GM12878 (cell line): ENCODE results near the gene NUP214. TPM values are rescaled to one million over a fixed set of nuclear protein-coding genes. Genes with fewer than 3 reads are reported as not detected.
A peak's percentile ranks its signal among the peaks of the same experiment; 100 is the strongest.

ENCODE experiments used
- ATAC-seq: fragments of 200-7000 bp; cut with Tn5 transposase; 3 replicates; pipeline ENCODE4 v1.9.1; 2020; ENCODE audit warnings: mild to moderate bottlenecking, moderate library complexity
- BruUV-seq: library from RNA; stranded (reverse); fragments of 400-500 nt; replicated peaks from 2 replicates; lab custom pipeline; 2021; lab: Mats Ljungman, UMichigan
- CTCF ChIA-PET: fragments of 300-600 bp; sonication (Branson Sonifier 250); formaldehyde crosslinking; extraction: SDS; loops from one replicate; lab custom pipeline; 2021; ENCODE audit warnings: inconsistent platforms; lab: Yijun Ruan, JAX
- POLR2A ChIA-PET: fragments of 350-600 bp; formaldehyde crosslinking; extraction: SDS; loops from one replicate; lab custom pipeline; 2021; ENCODE audit warnings: inconsistent platforms; lab: Charles Lee
- RAD21 ChIA-PET: fragments of 300-600 bp; sonication (Branson Sonifier 250); formaldehyde crosslinking; loops from one replicate; lab custom pipeline; 2023; ENCODE audit warnings: antibody characterized with exemption; ENCODE audit not compliant: unreplicated experiment; lab: Charles Lee
- SMC1A ChIA-PET: fragments of 300-600 bp; sonication (Branson Sonifier 250); formaldehyde crosslinking; loops from one replicate; lab custom pipeline; 2023; ENCODE audit not compliant: unreplicated experiment, uncharacterized antibody; lab: Charles Lee
- DNase-seq: peaks from one replicate; pipeline ENCODE4 v3.0.0-alpha.2; 2011; ENCODE audit warnings: low read depth, low spot score
- FAIRE-seq: peaks from 3 replicates; lab custom pipeline; 2011; peaks lifted over from hg19 to GRCh38; lab: Jason Lieb, UNC
- H2AFZ ChIP-seq: 2 replicates; pipeline ENCODE4 v1.6.0; 2011; ENCODE audit warnings: low read depth, low read length, control low read depth; ENCODE audit not compliant: control insufficient read depth
- H3K27ac ChIP-seq: 2 replicates; pipeline ENCODE4 v1.5.1; 2011; ENCODE audit warnings: control low read depth; ENCODE audit not compliant: control insufficient read depth, insufficient read depth
- H3K27me3 ChIP-seq, 2 experiments: replicated peaks in 1 of 2; 2 replicates each; pipeline versions ENCODE4 v1.6.0 to v1.6.1; 2011; ENCODE audit warnings: low read length in 1 of 2; ENCODE audit not compliant: control insufficient read depth in 2 of 2, insufficient read depth in 2 of 2
- H3K36me3 ChIP-seq, 2 experiments: 2 replicates each; pipeline ENCODE4 v1.5.1; 2011; ENCODE audit warnings: low read length in 1 of 2; ENCODE audit not compliant: control insufficient read depth in 2 of 2, insufficient read depth in 2 of 2
- H3K4me1 ChIP-seq: 2 replicates; pipeline ENCODE4 v1.6.1; 2011; ENCODE audit warnings: mild to moderate bottlenecking, low read length, moderate library complexity, mixed read lengths; ENCODE audit not compliant: control insufficient read depth, insufficient read depth
- H3K4me2 ChIP-seq: 2 replicates; pipeline ENCODE4 v1.6.0; 2011; ENCODE audit warnings: control low read depth; ENCODE audit not compliant: control insufficient read depth, insufficient read depth
- H3K4me3 ChIP-seq: fragments of 200-600 bp; sonication (generic); 2 replicates; pipeline ENCODE4 v1.5.1; 2016
- H3K79me2 ChIP-seq: 2 replicates; pipeline ENCODE4 v1.6.0; 2011; ENCODE audit warnings: low read length; ENCODE audit not compliant: control insufficient read depth, insufficient read depth
- H3K9ac ChIP-seq: 2 replicates; pipeline ENCODE4 v1.8.0; 2011; ENCODE audit warnings: low read length, control low read depth, mixed read lengths; ENCODE audit not compliant: control insufficient read depth, insufficient read depth
- H3K9me3 ChIP-seq: replicated peaks from 3 replicates; pipeline ENCODE4 v1.5.1; 2011; ENCODE audit warnings: mild to moderate bottlenecking, low read length; ENCODE audit not compliant: control insufficient read depth, insufficient read depth
- H4K20me1 ChIP-seq: 2 replicates; pipeline ENCODE4 v1.6.0; 2011; ENCODE audit not compliant: control insufficient read depth, insufficient read depth
- CBX5 ChIP-seq: sonication (generic); IDR thresholded peaks from 2 replicates; pipeline ENCODE4 v1.6.1; 2016; ENCODE audit warnings: low read depth, moderate library complexity, mild to moderate bottlenecking, inconsistent platforms
- EED ChIP-seq: sonication (generic); IDR thresholded peaks from 2 replicates; pipeline ENCODE4 v1.6.1; 2016; ENCODE audit warnings: antibody characterized with exemption, low read depth
- ELK1 ChIP-seq: IDR thresholded peaks from 2 replicates; pipeline ENCODE4 v1.6.1; 2012; ENCODE audit warnings: low read depth, low read length, improper control_type of control experiment
- GATAD2B ChIP-seq: fragments of 450-650 bp; conservative IDR thresholded peaks from 2 replicates; pipeline ENCODE4 v1.6.1; 2017; ENCODE audit warnings: low read depth, mild to moderate bottlenecking, moderate library complexity
- HCFC1 ChIP-seq: fragments of 150-350 bp; IDR thresholded peaks from 2 replicates; pipeline ENCODE4 v1.6.1; 2014; ENCODE audit warnings: low read length
- IKZF1 ChIP-seq: fragments of 450-650 bp; conservative IDR thresholded peaks from 2 replicates; pipeline ENCODE4 v1.6.1; 2017; ENCODE audit warnings: antibody characterized with exemption, mild to moderate bottlenecking
- NFXL1 ChIP-seq: fragments of 450-650 bp; IDR thresholded peaks from 2 replicates; pipeline ENCODE4 v1.6.1; 2017; ENCODE audit warnings: antibody characterized with exemption, mild to moderate bottlenecking, borderline replicate concordance
- NR2F1 ChIP-seq: fragments of 450-650 bp; conservative IDR thresholded peaks from 2 replicates; pipeline ENCODE4 v1.6.1; 2017; ENCODE audit warnings: mild to moderate bottlenecking
- PRDM15 ChIP-seq: fragments of 450-650 bp; formaldehyde crosslinking; IDR thresholded peaks from 2 replicates; pipeline ENCODE4 v1.4.0; 2020; ENCODE audit warnings: mild to moderate bottlenecking, moderate library complexity
- RUNX3 ChIP-seq: IDR thresholded peaks from 2 replicates; pipeline ENCODE4 v1.6.1; 2012; ENCODE audit warnings: low read length, inconsistent platforms
- SIX5 ChIP-seq: IDR thresholded peaks from 2 replicates; pipeline ENCODE4 v1.6.1; 2011; ENCODE audit warnings: mild to moderate bottlenecking, low read depth, low read length, moderate library complexity; ENCODE audit not compliant: severe bottlenecking
- SRF ChIP-seq, 2 experiments: IDR thresholded peaks; 2 replicates each; pipeline ENCODE4 v1.6.1; 2011; ENCODE audit warnings: low read depth in 2 of 2, low read length in 2 of 2, mild to moderate bottlenecking in 1 of 2, moderate library complexity in 1 of 2
- SUPT20H ChIP-seq: IDR thresholded peaks from 2 replicates; pipeline ENCODE4 v1.6.1; 2011; ENCODE audit warnings: low read depth, mild to moderate bottlenecking, low read length, moderate library complexity, borderline replicate concordance; ENCODE audit not compliant: control insufficient read depth
- TCF7 ChIP-seq: IDR thresholded peaks from 2 replicates; pipeline ENCODE4 v1.6.1; 2014; ENCODE audit warnings: antibody characterized with exemption, borderline replicate concordance
- YY1 ChIP-seq: IDR thresholded peaks from 2 replicates; pipeline ENCODE4 v1.6.1; 2011; ENCODE audit warnings: low read depth, mild to moderate bottlenecking, low read length
- ZNF274 ChIP-seq: IDR thresholded peaks from one replicate; pipeline ENCODE4 v1.8.0; 2011; ENCODE audit not compliant: insufficient read length, insufficient read depth
- WGBS: methylation state at CpG from one replicate; pipeline ENCODE4 v1.1.6; 2016; ENCODE audit warnings: low lambda C conversion rate; ENCODE audit not compliant: insufficient replicate concordance, insufficient coverage; ENCODE audit errors: missing lambda C conversion rate; 5-methylcytosine and 5-hydroxymethylcytosine counted together
- in situ Hi-C: fragments of 300-500 bp; cut with MboI; formaldehyde crosslinking; loops from 9 replicates; pipeline ENCODE4 v1.14.3; 2018; ENCODE audit warnings: mixed read lengths
- intact Hi-C: fragments of 100-400 bp; cut with micrococcal nuclease; formaldehyde crosslinking; loops from one replicate; pipeline ENCODE4 v1.14.2; 2022; ENCODE audit not compliant: unreplicated experiment
- polyA plus RNA-seq, 11 experiments: library from polyadenylated mRNA; depleted of rRNA in 4 of 11; unstranded in 6 of 11; stranded (reverse) in 5 of 11; fragments of >200 nt; fragmentation: Nextera tagmentation in 4 of 11; fragmentation: Illumina TruSeq in 1 of 11; extraction: Ambion mirVana in 4 of 11; extraction: Trizol in 1 of 11; gene quantifications; 1 replicate in 1 of 11; 2 replicates in 10 of 11; pipeline versions ENCODE4 v1.2.1 to v1.2.3, GENCODE V29; 2011 to 2016; ENCODE audit warnings: inconsistent platforms in 2 of 11, missing spikeins in 2 of 11, low read depth in 1 of 11
- total RNA-seq, 4 experiments: library from RNA; depleted of rRNA in 3 of 4; stranded (reverse); fragments of >200 nt in 3 of 4; fragmentation: Illumina TruSeq in 1 of 4; extraction: Trizol in 1 of 4; gene quantifications; 2 replicates each; pipeline versions ENCODE4 v1.2.1 to v1.2.3, GENCODE V29; 2013 to 2021

Gene NUP214
- total and polyA plus RNA-seq, 10 of the 15 experiments (the other 5 are each of a cell fraction or from before 2014, with no cell fraction given) = 11.7 to 53.8 (median 17.6) TPM

GRCh38 chr9:131277910-131278701 is 152.7 kb downstream of the NUP214 start:
- DNase-seq (no peak), ATAC-seq (peak; percentile 37), FAIRE-seq (peak; percentile 62)
- Histone ChIP-seq H3K4me2 (peak overlapping the region; percentile 77; the same call in 1 of the 2 replicates), H3K4me3 (peak overlapping the region; percentile 99; the same call in 1 of the 2 replicates), H3K27me3 (peaks cover 5 to 6% of the 10 kb centered on the region in 2 experiments; a peak in 3 of 4 replicates), H3K9me3 (no peaks in the 10 kb centered on the region), H3K36me3 (no peaks in the 10 kb centered on the region), H3K79me2 (peaks cover 41% of the 10 kb centered on the region), H3K27ac (no peak overlapping the region), H4K20me1 (no peaks in the 10 kb centered on the region), H3K9ac (no peak overlapping the region), H3K4me1 (peaks cover 9% of the 10 kb centered on the region; the same call in 1 of the 2 replicates), H2AFZ (peak overlapping the region; percentile 40)
- ChIA-PET CTCF (interaction anchor here (0.8 to 2.4 kb wide), 4 partner anchors 22 to 99 kb away, joined by 3 to 10 read pairs (median 8); no protein-coding TSS in a partner anchor), RAD21 (interaction anchor here (1.2 to 1.6 kb wide), 3 partner anchors 29 to 97 kb away, joined by 4 to 5 read pairs (median 5); no protein-coding TSS in a partner anchor), SMC1A (interaction anchor here (1.1 to 1.5 kb wide), 3 partner anchors 15 to 98 kb away, joined by 3 read pairs; no protein-coding TSS in a partner anchor), POLR2A (interaction anchor here (0.6 to 1.4 kb wide), 5 partner anchors 8 to 119 kb away, joined by 3 to 6 read pairs (median 3); no protein-coding TSS in a partner anchor)
- no TSS peak for BruUV-seq
- intact Hi-C loops (no loop called here), in situ Hi-C loops (no loop called here)
- WGBS = 24% methylated on average over 22 of the region's 59 CpGs
- TF ChIP-seq ELK1 = 0 out of 2 replicates have a peak, but pooled peaks have one; percentile 17
- no peak for TF ChIP-seq ZNF274
- TF ChIP-seq CBX5 = no peak
- TF ChIP-seq PRDM15 (CRISPR knock-in tag) = no peak
- TF ChIP-seq EED = no peak
- peak; percentile 58; the same call in 1 of the 2 replicates for TF ChIP-seq NR2F1
- no peak for TF ChIP-seq GATAD2B
- no peak for TF ChIP-seq TCF7
- TF ChIP-seq YY1 = peak; percentile 61; the same call in 1 of the 2 replicates
- TF ChIP-seq IKZF1 = peak; percentile 42; the same call in 1 of the 2 replicates
- peak; percentile 77 for TF ChIP-seq SIX5
- no peak for TF ChIP-seq RUNX3
- no peak for TF ChIP-seq NFXL1
- TF ChIP-seq SRF (IDR thresholded peaks at IDR 0.05; ENCODE audit: low read depth in 2 of 2, low read length in 2 of 2) = 0 out of 4 replicates have a peak, but pooled peaks of 1 of the 2 experiments have one; percentile 44
- peak; percentile 82 for TF ChIP-seq HCFC1
- no peak for TF ChIP-seq SUPT20H
